ENCODE measurements around the gene OSBP2. TPM values are rescaled to one million over a fixed set of nuclear protein-coding genes. Genes with fewer than 3 reads are reported as not detected.

OSBP2 gene
- total RNA-seq, 3 donors from 2014 or later = 0.96 to 4.6 (median 4.4) TPM

DNA sequence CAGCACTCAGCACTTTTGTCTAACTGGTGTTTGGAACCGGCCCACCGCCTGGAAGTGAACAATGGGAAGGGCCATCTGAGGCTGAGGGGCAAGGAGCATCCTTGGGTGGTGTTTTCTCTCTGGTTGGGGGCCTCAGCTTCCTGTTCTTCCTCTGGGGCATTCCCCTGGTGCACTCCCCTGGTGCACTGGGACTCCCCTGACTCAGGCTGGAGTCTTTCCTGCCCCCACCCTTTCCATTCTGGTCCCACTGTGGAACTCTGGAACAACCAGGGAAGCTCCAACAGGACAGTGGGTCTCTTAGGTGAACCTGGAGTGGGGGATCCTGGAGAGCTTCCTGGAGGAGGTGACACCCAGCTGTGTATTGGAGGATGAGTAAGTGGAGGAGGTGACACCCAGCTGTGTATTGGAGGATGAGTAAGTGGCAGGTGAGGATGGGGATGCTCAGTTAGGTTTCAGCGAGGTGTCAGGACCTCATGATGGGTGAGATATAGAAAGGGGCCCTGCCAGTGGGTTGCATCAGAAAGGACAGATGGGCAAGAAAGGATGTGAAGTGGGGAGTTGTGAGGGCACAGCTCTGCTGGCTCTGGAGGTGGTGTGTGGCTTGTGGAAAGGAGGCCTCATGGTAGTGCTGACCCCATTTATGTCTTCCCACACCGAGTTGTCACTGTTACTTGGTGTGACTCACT, 132.1 kb downstream of the OSBP2 start:
- no peak overlapping the region for H3K4me3 ChIP-seq
- intact Hi-C loops (cut with DNase I; ENCODE audit: low total_unique reads) = no loop called here
- peaks cover 0 to 7% of the 10 kb centered on the region in 2 donors for H3K4me1 ChIP-seq
- H3K36me3 ChIP-seq = no peaks in the 10 kb centered on the region
- no peaks in the 10 kb centered on the region for H3K9me3 ChIP-seq
- peaks cover 4 to 22% of the 10 kb centered on the region in 2 donors for H3K27me3 ChIP-seq
- H3K27ac ChIP-seq = no peak overlapping the region
- TF ChIP-seq POLR2AphosphoS5 (IDR thresholded peaks at IDR 0.05) (no peak), POLR2A (IDR thresholded peaks at IDR 0.05) (no peak)
- TF ChIP-seq, protein P1, sequence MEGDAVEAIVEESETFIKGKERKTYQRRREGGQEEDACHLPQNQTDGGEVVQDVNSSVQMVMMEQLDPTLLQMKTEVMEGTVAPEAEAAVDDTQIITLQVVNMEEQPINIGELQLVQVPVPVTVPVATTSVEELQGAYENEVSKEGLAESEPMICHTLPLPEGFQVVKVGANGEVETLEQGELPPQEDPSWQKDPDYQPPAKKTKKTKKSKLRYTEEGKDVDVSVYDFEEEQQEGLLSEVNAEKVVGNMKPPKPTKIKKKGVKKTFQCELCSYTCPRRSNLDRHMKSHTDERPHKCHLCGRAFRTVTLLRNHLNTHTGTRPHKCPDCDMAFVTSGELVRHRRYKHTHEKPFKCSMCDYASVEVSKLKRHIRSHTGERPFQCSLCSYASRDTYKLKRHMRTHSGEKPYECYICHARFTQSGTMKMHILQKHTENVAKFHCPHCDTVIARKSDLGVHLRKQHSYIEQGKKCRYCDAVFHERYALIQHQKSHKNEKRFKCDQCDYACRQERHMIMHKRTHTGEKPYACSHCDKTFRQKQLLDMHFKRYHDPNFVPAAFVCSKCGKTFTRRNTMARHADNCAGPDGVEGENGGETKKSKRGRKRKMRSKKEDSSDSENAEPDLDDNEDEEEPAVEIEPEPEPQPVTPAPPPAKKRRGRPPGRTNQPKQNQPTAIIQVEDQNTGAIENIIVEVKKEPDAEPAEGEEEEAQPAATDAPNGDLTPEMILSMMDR (IDR thresholded peaks at IDR 0.05) = no peak
- no peak for DNase-seq (ENCODE audit: low spot score in 2 of 2)

DNA sequence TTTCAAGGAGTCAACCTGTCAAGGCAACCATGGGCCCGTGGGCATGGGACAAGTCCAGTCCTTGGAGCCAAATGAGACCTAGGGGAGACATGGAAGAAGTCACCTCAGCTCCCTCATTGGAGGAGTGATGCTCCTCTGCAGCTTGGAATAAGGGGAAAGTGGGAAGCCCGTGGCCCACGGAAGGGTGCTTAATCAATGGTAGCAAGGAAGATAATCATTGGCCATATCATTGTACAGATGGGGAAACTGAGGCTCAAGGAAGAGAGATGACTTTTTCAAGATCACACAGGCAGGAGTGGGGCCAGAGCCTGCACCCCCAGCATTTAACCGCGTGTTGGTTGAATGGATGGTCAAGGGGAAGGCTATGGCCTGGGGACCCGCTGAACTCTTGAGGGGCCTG, 133.0 kb downstream of the OSBP2 start:
- H3K36me3 ChIP-seq = no peaks in the 10 kb centered on the region
- no peak for DNase-seq (ENCODE audit: low spot score in 2 of 2)
- no peaks in the 10 kb centered on the region for H3K9me3 ChIP-seq
- TF ChIP-seq, protein P1 (IDR thresholded peaks at IDR 0.05) = no peak
- TF ChIP-seq POLR2AphosphoS5 (IDR thresholded peaks at IDR 0.05) (no peak), POLR2A (IDR thresholded peaks at IDR 0.05) (no peak)
- H3K27me3 ChIP-seq = peaks cover 2 to 14% of the 10 kb centered on the region in 2 donors
- H3K4me1 ChIP-seq = peaks cover 0 to under 1% of the 10 kb centered on the region in 2 donors
- no peak overlapping the region for H3K27ac ChIP-seq
- intact Hi-C loops (cut with DNase I; ENCODE audit: low total_unique reads) = no loop called here
- H3K4me3 ChIP-seq = no peak overlapping the region

DNA sequence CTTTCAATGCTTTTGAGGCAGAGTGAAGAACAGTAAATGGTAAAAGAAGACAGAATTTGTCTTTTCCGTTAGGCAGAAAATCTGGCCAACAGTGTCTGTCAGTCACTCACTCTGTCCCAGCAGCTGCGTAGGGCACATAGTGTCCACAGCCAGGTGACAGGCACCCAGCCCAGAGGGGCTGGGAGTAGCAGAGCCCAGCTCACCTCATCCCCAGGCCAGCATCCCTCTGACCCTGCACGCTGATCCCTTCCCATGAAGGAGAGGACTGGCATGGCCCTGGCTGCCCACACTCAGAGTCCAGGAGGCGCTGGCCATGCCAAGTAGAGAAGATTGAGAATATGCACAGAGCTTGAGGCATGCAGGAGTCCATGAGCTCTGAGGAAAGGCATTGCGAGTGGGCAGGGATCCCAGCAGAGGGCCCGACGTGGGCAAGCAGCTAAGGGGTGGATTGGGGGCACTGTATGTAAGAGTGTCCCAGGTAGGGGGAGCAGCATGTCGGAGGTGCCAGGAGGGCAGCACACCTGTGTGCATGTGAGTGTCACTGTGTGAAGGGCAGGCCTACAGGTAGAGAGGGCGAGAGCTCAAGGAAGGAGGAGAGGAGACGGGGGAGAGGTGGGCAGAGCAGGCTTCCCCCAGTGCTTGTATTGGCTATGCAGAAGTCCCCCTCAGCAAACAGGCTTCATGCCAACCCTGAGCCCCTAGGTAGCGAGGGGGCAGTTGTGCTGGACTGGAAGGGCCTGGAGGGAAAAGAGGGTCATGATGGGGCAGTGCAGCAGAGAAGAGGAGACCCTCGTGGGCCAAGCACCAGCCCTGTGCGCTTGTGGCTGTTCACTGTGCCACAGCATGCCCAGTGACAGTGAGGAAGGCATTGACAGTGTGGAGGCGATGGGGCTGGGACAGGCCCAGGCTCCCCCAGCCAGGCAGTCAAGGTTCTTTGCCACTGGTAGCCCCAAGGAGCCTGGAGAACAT, 133.8 kb downstream of the OSBP2 start:
- Histone ChIP-seq H3K27me3 (peaks cover 0 to 5% of the 10 kb centered on the region in 2 donors), H3K9me3 (no peaks in the 10 kb centered on the region), H3K36me3 (no peaks in the 10 kb centered on the region), H3K27ac (no peak overlapping the region), H3K4me1 (no peaks in the 10 kb centered on the region), H3K4me3 (no peak overlapping the region)
- DNase-seq (ENCODE audit: low spot score in 2 of 2) = no peak
- intact Hi-C loops (cut with DNase I; ENCODE audit: low total_unique reads) = no loop called here
- TF ChIP-seq, protein P1 (IDR thresholded peaks at IDR 0.05) = no peak
- no peak for TF ChIP-seq POLR2AphosphoS5 (IDR thresholded peaks at IDR 0.05)
- TF ChIP-seq POLR2A (IDR thresholded peaks at IDR 0.05) = no peak

DNA sequence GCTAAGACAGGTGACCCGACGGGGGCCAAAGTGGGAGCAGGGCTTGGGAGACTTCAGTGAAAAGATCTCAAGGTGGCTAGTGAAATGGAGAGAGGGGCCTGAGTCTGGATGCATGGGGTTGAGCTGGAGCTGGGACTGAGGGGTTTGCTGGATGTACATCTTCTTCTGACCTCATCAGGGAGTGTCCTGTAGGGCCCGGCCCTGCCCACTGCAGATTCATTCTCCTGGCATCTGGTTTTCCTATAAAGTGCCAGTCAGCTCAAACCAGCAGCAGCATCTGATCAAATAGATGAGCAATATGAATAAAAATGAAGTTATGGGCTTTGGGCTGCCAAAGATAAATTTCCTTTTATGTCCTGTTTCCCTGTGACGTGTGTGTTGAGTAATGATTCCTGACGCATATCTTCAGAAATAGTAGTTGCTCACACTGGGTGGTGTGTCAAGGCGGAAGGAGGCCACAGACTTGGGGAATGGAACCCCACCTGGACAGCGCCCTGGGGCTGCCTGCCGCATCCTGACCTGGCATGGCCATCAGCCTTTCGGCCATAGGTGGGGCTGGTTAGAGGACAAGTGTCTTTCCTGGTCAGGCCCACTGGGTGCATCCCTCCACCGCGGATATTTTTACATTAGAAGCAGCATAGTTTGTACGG, 135.4 kb downstream of the OSBP2 start:
- Histone ChIP-seq H3K4me1 (no peaks in the 10 kb centered on the region), H3K27ac (no peak overlapping the region), H3K36me3 (no peaks in the 10 kb centered on the region), H3K4me3 (no peak overlapping the region), H3K9me3 (no peaks in the 10 kb centered on the region), H3K27me3 (no peaks in the 10 kb centered on the region)
- DNase-seq (ENCODE audit: low spot score in 2 of 2) = no peak
- intact Hi-C loops (cut with DNase I; ENCODE audit: low total_unique reads) = no loop called here
- TF ChIP-seq POLR2A (IDR thresholded peaks at IDR 0.05) (no peak), POLR2AphosphoS5 (IDR thresholded peaks at IDR 0.05) (no peak)
- TF ChIP-seq, protein P1 (IDR thresholded peaks at IDR 0.05) = no peak

Measured in breast epithelium (tissue), 4 donors.